ENCODE measurements around the gene POR.
"Not testable (repeated sequence)": the region's sequence is repeated elsewhere in the genome, so short reads cannot be mapped to it uniquely, and the experiment has no call there.

Gene POR

GRCh38 chr7:75994388-75995051 lies 79.6 kb downstream of the POR start, which contains the start of gene TMEM120A:
Gene TMEM120A (minus strand): TSS chr7:75994595. CDS start chr7:75994570, 25 bp downstream.
- peak; percentile 91 for DNase-seq

DNA sequence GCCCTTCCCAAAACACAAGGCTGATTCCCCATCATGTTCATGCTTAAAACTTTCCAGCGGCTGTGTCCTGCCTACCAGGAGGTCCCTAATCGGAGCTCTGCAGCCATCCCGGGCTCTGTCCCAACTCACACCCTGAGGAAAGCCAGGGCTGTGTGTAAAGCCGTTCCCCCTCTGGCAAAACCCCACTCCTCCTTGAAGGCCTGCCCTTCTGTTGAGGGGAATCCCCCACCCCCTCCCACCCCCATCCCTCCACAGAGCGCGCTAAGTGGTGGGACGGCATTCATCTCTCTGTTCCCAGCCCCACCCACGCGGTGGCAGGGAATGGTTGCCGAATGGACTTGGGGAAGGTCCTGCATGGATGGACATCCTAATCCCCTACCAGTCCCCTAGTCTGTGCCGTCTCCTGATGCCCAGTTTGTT lies 80.1 kb downstream of the POR start:
- no peak for DNase-seq

DNA sequence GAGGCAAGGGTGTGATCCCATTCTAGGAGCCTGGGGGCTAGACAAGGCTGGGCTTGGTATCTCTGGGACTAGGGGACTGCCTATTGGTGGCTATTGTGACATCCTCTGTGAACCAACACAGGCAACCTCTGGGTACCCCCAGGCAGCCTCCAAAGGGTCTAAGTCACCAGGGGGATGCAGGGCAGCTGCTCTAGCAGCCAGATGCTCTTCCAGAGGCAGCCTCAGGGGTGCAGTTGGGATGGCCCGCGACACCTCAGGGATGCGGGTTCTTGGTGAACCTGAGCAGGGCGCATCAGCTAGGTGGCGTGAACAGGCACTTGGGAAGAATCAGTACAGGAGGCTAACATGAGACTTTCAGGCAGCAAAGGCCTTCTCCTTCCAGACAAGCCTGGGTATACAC lies 81.0 kb downstream of the POR start:
- DNase-seq, result no peak

GRCh38 chr7:75996476-75996875 lies 81.5 kb downstream of the POR start:
- DNase-seq, result no peak

GRCh38 chr7:75998038-75998437 lies 83.1 kb downstream of the POR start:
- DNase-seq, result no peak

DNA sequence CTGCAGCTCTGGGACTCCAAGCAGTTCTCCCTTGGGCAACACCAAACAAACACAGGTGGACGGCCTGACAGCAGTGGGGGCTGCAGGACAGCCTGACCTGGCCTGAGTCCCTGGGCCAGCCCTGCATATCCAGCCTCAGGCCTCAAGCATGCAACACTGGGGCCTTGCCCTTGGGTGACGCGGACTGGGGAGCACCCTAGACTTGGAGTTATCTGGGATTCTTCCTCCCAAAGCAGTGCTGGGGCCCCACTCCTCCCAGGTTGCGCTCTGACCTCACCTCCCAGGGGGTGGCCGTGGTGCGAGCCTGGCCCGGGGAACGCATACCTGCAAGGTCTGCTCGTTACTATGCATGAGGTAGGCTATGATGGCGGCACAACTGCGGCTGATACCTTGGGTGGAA lies 85.6 kb downstream of the POR start:
- no peak for DNase-seq

- DNase-seq, result no peak
These were observed 87.2 kb downstream of the POR start for GRCh38 chr7:76002139-76002538.

GRCh38 chr7:76002822-76003221 lies 87.9 kb downstream of the POR start:
- no peak for DNase-seq

DNA sequence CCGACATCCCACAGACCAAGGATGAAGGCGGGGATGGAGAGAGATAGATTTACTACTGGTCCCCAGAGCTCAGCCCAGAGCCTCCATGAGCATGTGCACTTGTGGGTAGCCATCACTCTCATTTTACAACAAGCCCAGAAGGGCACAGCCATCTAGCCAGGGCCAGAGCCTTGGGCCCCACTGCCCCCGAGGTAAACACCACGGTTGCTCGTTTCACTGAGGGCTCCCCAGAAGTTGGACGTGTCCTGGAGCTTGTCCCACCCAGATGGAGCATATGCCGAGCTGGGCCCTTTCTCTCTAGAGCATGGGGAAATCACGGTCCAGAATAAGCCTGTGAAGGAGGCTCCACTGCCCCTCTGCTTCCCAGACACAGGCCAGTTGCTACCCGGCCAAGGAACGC lies 88.4 kb downstream of the POR start:
- DNase-seq, result no peak

DNA sequence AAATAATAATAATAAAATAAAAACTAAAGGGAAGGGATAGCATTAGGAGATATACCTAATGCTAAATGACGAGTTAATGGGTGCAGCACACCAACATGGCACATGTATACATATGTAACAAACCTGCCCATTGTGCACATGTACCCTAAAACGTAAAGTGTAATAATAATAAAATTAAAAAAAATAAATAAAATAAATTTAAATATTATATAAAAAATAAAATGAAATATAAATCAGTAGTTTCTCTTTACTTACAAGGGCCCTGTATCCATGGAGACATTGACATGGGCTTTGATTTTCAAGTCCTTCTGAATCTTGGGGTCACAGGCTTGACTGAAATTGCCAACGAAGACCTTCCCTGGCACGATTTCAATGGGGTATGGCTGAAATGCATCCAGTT lies 90.0 kb downstream of the POR start:
- not testable (repeated sequence) for DNase-seq

DNA sequence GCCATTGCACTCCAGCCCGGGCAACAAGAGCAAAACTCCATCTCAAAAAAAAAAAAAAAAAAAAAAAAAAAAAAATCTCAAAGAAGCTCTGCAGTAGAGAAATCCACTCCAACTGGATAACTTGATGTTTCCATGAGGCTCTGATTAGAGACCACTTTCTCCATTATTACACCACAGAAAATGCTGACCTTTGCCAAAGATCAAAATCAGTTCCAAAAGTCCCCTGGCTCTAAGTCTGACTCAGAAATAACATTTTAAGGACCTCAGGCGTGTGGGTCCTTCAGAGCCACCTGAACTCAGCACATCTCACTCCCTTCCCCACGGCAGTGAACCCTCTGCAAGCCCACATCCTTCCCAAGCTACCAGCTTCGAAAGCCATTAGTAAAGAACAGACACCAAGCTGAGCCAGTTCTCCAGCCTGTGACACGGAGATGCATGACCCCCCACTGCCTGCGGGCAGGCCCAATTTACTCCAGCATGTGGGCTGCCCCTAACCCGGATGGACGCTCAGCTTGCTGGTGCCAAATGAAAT lies 93.3 kb downstream of the POR start:
- DNase-seq, result peak; percentile 59

DNA sequence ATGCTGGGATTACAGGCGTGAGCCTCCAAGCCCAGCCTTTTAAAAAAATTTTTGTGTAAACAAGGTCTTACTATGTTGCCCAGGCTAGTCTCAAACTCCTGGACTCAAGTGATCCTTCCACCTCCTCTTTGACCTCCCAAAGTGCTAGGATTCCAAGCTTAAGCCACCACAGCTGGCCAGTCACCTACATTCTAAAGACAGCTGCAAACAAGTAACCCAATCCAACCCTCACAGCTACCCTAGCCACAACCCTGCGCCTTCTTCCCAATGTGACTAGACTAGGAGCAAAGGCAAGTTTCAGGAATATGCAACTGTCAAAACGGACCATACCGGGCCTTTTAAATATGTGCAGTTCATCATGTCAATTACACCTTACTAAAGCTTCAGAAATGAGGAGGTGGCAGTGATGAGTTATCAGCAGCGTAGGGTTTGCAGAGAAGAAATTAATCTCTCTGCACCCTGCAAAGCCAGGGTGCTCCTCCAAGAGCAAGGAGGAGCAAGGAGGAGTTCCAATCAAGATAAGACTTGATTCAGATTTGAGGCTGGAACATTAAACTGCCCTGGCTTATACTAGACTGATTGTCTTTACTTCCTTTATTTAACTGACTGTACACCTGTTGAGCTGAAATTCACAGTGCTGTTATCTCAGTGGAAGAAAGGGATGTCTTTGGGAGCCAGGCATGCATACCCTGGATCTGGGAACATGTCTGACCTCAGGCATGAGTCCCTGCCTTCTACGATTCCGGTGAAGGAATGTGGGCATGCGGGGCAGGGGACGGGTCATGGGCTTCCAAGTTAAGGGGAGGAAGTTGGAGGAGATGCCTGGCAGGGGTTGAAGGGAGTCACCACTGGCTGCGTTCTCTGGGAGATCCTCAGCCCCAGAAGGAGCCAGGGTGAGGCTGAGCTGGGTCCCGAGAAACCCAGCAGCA lies 95.0 kb downstream of the POR start:
- no peak for DNase-seq

DNA sequence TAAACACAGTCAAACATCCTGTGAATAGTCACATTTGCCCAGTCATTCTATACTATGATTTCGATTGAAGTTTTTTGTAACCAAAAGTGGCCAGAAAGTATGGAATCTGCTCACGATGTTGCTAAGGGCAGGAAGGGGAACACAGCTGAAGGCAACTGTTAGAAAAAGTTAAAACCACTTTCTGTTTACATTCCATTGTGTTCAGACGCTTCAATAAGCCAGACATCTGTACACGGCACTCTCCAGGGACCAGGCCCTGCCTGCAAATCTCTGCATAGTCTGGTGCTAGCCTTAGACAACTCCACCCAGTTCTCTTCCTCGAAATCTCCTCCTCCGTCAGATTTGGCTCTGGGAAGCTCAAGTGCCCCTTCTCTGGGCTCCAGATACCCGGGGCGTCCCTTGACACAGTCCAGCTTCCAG lies 96.5 kb downstream of the POR start:
- no peak for DNase-seq

- DNase-seq, result no peak
These were observed 101.4 kb downstream of the POR start for GRCh38 chr7:76016191-76016947.

DNA sequence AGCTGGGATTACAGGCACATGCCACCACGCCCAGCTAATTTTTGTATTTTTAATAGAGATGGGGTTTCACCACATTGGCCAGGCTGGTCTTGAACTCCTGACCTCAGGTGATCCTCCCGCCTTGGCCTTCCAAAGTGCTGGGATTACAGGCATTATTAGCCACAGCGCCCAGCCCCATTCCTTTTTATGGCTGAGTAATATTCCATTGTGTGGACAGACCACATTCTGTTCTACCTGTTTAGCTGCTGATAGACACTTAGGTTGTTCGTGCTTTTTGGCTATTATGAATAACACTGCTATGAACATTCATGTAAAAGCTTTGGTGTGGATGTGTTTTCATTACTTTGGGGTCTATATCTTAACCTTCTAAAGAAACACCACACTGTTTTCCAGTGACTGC lies 103.6 kb downstream of the POR start:
- DNase-seq, result not testable (repeated sequence)

DNA sequence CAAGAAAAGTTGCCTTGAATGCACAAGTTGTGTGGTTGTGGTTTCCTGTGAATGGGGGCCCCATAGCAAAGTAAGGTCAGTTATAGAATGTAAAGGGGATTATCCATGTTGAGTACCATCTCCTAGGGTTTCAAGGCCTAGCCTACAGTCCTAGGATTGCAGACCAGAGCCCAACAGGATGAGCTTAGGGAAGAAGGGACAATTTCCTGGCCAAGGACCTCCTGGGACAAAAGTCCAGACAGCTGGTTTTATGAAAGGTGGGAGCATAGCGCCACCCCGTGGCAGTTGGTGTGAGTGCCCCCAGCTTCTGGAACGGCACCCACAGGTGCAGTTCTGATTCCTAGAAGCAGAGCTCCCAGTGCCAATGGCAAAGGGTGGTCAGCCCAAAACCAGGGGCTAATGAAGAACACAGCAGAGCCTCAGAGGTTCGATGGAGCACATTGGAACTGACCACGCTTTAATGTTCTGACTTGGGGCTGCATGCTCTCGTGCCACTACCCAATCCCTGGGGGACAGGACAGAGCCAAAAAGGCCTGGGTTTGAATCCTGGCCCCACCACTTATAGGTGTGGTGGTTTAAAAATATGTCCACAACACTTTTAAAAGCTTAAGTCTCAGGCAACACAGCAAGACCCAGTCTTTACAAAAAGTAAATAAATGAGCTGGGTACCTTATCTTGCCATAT lies 105.2 kb downstream of the POR start:
- peak; percentile 66 for DNase-seq

GRCh38 chr7:76022026-76022780 lies 107.2 kb downstream of the POR start:
- no peak for DNase-seq

DNA sequence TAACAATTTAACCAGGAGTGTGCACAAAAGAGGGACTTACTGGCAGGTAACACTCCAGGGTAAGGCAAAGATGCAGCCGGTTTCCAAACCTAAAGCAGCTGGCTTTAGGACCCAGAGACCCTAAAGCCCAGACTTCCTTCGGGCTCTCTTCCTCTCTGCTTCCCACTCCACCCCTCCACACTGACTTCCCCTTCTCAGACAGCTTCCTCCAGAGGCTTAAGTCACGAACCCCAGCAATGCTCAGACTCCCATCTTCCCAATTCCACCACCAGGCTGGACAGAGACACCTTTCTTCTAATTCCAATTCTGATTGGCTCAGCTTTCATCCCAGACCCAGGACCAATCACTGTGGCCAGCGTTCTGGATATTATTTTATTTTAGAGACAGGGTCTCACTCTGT lies 108.0 kb downstream of the POR start:
- no peak for DNase-seq

DNA sequence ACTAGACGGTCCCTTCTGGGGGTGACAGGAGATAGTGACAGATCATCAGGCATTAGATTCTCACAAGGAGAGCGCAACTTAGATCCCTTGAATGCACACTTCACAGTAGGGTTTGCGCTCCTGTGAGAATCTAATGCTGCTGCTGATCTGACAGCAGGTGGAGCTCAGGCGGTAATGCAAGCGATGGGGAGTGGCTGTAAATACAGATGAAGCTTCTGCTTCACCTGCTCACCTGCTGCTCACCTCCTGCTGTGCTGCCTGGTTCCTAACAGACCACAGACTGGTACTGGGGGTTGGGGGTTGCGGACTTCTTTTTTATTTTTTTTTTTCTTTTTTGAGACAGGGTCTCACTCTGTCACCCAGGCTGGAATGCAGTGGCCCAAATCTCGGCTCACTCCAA lies 114.7 kb downstream of the POR start:
- DNase-seq, result not testable (repeated sequence)

DNA sequence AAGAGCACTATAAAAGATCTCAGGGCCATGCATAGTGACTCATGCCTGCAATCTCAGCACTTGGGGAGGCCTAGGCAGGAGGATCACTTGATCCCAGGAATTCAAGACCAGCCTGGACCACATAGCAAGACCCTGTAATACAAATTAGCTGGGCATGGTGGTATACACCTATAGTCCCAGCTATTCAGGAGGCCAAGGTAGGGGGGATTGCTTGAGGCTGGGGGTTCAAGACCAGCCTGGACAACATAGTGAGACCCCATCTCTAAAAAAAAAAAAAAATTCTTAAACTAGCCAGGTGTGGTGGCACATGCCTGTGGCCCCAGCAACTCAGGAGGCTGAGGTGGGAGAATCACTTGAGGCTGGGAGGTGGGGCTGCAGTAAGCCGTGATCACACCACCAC lies 117.0 kb downstream of the POR start:
- no peak for DNase-seq
